GM23338 (cell line): ENCODE results near the gene ABCB11.

Source experiments
- CREB1 ChIP-seq: fragments of 250-450 bp; sonication (Bioruptor Pico); IDR thresholded peaks from 2 replicates; pipeline ENCODE4 v1.5.0; 2020; ENCODE audit warnings: low read depth, mild to moderate bottlenecking, moderate library complexity
- CTCF ChIP-seq, 2 experiments: fragments of 200-600 bp in 1 of 2; sonication (generic) in 1 of 2; conservative IDR thresholded peaks; 2 replicates each; pipeline versions ENCODE4 v1.5.1 to v1.6.1; 2016 to 2017; ENCODE audit warnings: antibody characterized with exemption in 2 of 2, low read depth in 2 of 2, mild to moderate bottlenecking in 2 of 2, moderate library complexity in 1 of 2
- ETS1 ChIP-seq: IDR thresholded peaks from 2 replicates; pipeline ENCODE4 v1.6.1; 2016; ENCODE audit warnings: antibody characterized with exemption
- EZH2 ChIP-seq: fragments of 200-600 bp; sonication (generic); IDR thresholded peaks from one replicate; pipeline ENCODE4 v1.8.0; 2017; ENCODE audit warnings: antibody characterized with exemption, mild to moderate bottlenecking, low read depth; ENCODE audit not compliant: unreplicated experiment
- EZH2phosphoT487 ChIP-seq: fragments of 200-600 bp; sonication (generic); IDR thresholded peaks from one replicate; pipeline ENCODE4 v1.8.1; 2018; ENCODE audit warnings: antibody characterized with exemption; ENCODE audit not compliant: unreplicated experiment
- JUNB ChIP-seq: IDR thresholded peaks from one replicate; pipeline ENCODE4 v1.6.1; 2016; ENCODE audit warnings: antibody characterized with exemption; ENCODE audit not compliant: unreplicated experiment
- POLR2AphosphoS5 ChIP-seq: IDR thresholded peaks from 2 replicates; pipeline ENCODE4 v1.6.1; 2016; ENCODE audit warnings: antibody characterized with exemption, low read depth
- REST ChIP-seq: IDR thresholded peaks from one replicate; pipeline ENCODE4 v1.6.1; 2018; ENCODE audit warnings: antibody characterized with exemption; ENCODE audit not compliant: unreplicated experiment
- ZNF114 ChIP-seq: fragments of 250-450 bp; sonication (Bioruptor Pico); IDR thresholded peaks from 2 replicates; pipeline ENCODE4 v1.5.0; 2020; ENCODE audit warnings: mild to moderate bottlenecking, moderate library complexity
- ZNF331 ChIP-seq: fragments of 250-450 bp; sonication (Bioruptor Pico); IDR thresholded peaks from 2 replicates; pipeline ENCODE4 v1.5.0; 2020; ENCODE audit warnings: low read depth, mild to moderate bottlenecking, moderate library complexity
- ZNF462 ChIP-seq: fragments of 250-450 bp; sonication (Bioruptor Pico); IDR thresholded peaks from 2 replicates; pipeline ENCODE4 v1.5.0; 2020; ENCODE audit warnings: mild to moderate bottlenecking, moderate library complexity

- TF ChIP-seq CTCF (conservative IDR thresholded peaks at IDR 0.05; ENCODE audit: low read depth in 2 of 2): no peak
- TF ChIP-seq CREB1 (CRISPR knock-in tag): no peak
- TF ChIP-seq EZH2: no peak
- no peak for TF ChIP-seq POLR2AphosphoS5
- TF ChIP-seq EZH2phosphoT487: no peak
- TF ChIP-seq ZNF331 (CRISPR knock-in tag): no peak
- TF ChIP-seq ETS1: no peak
- TF ChIP-seq ZNF114 (CRISPR knock-in tag): no peak
- TF ChIP-seq REST: no peak
- no peak for TF ChIP-seq JUNB
- no peak for TF ChIP-seq ZNF462 (CRISPR knock-in tag)
These were observed 23.2 kb downstream of the ABCB11 start for GRCh38 chr2:169007941-169008340.
